Fibroblast of skin of left quadriceps (primary cell): ENCODE measurements around the gene LRRC51.

Experiments used
- DNase-seq, 2 experiments: peaks; one replicate each; pipeline ENCODE4 v3.0.0-alpha.2; 2013; ENCODE audit warnings: low read depth in 2 of 2

Gene LRRC51

GRCh38 chr11:72080326-72081183, at the start of gene LRRC51, which contains the start of gene NUMA1:
LRRC51 (plus strand) TSS chr11:72080850; CDS start chr11:72089084, 8,234 bp downstream.
NUMA1 (minus strand) TSS chr11:72080542; CDS start chr11:72035943, 44,599 bp downstream.
- DNase-seq: peak; percentile 100

- DNase-seq: no peak
Measured at GRCh38 chr11:72036687-72037086, 44.0 kb upstream of the LRRC51 start.

- no peak for DNase-seq
Measured at GRCh38 chr11:72037554-72038311, 42.9 kb upstream of the LRRC51 start.

- DNase-seq: peak; percentile 46 to 55
Measured at GRCh38 chr11:72038491-72038890, 42.2 kb upstream of the LRRC51 start.

- DNase-seq: no peak
Measured at GRCh38 chr11:72039031-72039855, 41.4 kb upstream of the LRRC51 start.

GRCh38 chr11:72039856-72040401, 40.7 kb upstream of the LRRC51 start:
- no peak for DNase-seq

- DNase-seq: peak; percentile 94
Measured at GRCh38 chr11:72040491-72041363, 39.9 kb upstream of the LRRC51 start.

GRCh38 chr11:72041364-72042063, 39.1 kb upstream of the LRRC51 start:
- peak; percentile 44 to 56 for DNase-seq

- DNase-seq: no peak
Measured at GRCh38 chr11:72042064-72042745, 38.4 kb upstream of the LRRC51 start.

GRCh38 chr11:72045849-72046248, 34.8 kb upstream of the LRRC51 start:
- DNase-seq: no peak

GRCh38 chr11:72048766-72049460, 31.7 kb upstream of the LRRC51 start:
- no peak for DNase-seq

- DNase-seq: no peak
Measured at GRCh38 chr11:72058416-72059034, 22.1 kb upstream of the LRRC51 start.

GRCh38 chr11:72061739-72062396, 18.8 kb upstream of the LRRC51 start:
- DNase-seq: no peak

GRCh38 chr11:72066855-72067254, 13.8 kb upstream of the LRRC51 start:
- DNase-seq: no peak

GRCh38 chr11:72067266-72067665, 13.4 kb upstream of the LRRC51 start:
- no peak for DNase-seq

- no peak for DNase-seq
Measured at GRCh38 chr11:72067676-72068075, 13.0 kb upstream of the LRRC51 start.

GRCh38 chr11:72069200-72069599, 11.4 kb upstream of the LRRC51 start:
- no peak for DNase-seq

- no peak for DNase-seq
Measured at GRCh38 chr11:72069787-72070251, 10.8 kb upstream of the LRRC51 start.
